Brain microvascular endothelial cell (primary cell): ENCODE results near the gene MAPKAPK2.

Source experiments
- DNase-seq: peaks from one replicate; pipeline ENCODE4 v3.0.0-alpha.2; 2020
- H3K27ac ChIP-seq: fragments of 250-450 bp; sonication (Bioruptor Pico); 2 replicates; pipeline ENCODE4 v1.5.1; 2020; ENCODE audit warnings: mild to moderate bottlenecking, moderate library complexity
- H3K27me3 ChIP-seq: fragments of 250-450 bp; sonication (Bioruptor Pico); replicated peaks from 2 replicates; pipeline ENCODE4 v1.5.1; 2020; ENCODE audit warnings: mild to moderate bottlenecking
- H3K36me3 ChIP-seq: fragments of 250-450 bp; sonication (Bioruptor Pico); replicated peaks from 2 replicates; pipeline ENCODE4 v1.5.1; 2020; ENCODE audit warnings: mild to moderate bottlenecking
- H3K4me3 ChIP-seq: 2 replicates; pipeline ENCODE4 v1.5.1; 2011; ENCODE audit warnings: low read depth, mild to moderate bottlenecking, control low read depth, low read length, moderate library complexity
- in situ Hi-C: cut with HindIII; loops from 2 replicates; pipeline ENCODE4 v1.10.0; 2017; ENCODE audit warnings: low sequenced_read_pairs, low pct_ligation_motif_present
- TF ChIP-seq, protein P1 (sequence below): IDR thresholded peaks from 2 replicates; pipeline ENCODE4 v1.5.1; 2011; ENCODE audit warnings: low read depth, mild to moderate bottlenecking, moderate library complexity, low read length, control low read depth, inconsistent platforms; ENCODE audit errors: missing control alignments

Gene MAPKAPK2

DNA sequence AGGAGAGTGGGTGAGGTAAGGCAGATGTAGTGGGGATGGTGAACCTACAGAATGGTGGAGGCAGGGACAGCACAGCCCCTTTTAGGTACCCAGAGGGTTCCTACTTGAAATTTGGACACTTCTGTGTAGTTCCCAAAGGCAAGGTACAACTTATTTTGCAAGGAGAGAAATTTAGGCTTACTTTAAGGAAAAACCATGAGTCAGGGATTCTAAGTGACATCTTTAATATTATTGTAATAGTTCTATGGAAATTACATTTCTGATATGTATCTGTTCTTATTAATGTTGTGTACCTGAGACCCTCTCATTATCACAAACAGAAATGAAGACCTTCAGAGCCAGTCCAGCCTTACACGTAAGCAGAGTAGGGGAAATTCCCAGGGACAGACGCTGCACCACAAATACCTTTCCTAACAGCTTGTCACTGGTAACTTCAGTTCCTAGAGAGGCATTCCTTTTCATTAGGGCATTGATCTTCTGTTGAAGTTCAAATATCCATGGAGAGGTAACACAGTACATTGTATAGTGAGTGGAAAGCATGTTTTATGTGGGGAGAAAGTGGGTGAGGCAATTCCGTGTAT, 41.5 kb upstream of the MAPKAPK2 start:
- TF ChIP-seq, protein P1, sequence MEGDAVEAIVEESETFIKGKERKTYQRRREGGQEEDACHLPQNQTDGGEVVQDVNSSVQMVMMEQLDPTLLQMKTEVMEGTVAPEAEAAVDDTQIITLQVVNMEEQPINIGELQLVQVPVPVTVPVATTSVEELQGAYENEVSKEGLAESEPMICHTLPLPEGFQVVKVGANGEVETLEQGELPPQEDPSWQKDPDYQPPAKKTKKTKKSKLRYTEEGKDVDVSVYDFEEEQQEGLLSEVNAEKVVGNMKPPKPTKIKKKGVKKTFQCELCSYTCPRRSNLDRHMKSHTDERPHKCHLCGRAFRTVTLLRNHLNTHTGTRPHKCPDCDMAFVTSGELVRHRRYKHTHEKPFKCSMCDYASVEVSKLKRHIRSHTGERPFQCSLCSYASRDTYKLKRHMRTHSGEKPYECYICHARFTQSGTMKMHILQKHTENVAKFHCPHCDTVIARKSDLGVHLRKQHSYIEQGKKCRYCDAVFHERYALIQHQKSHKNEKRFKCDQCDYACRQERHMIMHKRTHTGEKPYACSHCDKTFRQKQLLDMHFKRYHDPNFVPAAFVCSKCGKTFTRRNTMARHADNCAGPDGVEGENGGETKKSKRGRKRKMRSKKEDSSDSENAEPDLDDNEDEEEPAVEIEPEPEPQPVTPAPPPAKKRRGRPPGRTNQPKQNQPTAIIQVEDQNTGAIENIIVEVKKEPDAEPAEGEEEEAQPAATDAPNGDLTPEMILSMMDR: no peak
- no peak for DNase-seq
- no peaks in the 10 kb centered on the region for H3K27me3 ChIP-seq
- no peak overlapping the region for H3K27ac ChIP-seq
- in situ Hi-C loops: no loop called here
- H3K4me3 ChIP-seq: no peak overlapping the region
- peaks cover 11% of the 10 kb centered on the region for H3K36me3 ChIP-seq

DNA sequence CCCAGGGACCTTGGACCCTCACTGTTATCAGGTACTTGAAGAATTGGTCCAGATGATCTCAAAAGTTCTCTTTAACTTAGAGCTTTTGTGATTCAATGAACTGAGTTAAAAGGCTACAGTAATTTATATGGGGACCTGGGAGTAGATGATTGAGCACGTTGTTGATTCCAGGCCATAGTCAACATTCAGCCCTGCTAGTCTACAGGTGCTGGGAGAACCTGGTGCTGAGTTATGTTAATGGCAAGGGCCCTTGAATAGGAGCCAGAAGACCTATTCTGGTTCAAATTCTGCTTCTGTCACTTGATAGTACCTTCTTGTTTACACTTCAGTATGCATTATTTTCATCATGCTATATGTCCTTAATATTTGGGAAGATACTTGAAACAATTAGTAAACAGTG, 38.2 kb upstream of the MAPKAPK2 start:
- Histone ChIP-seq H3K36me3 (peaks cover 18% of the 10 kb centered on the region), H3K27me3 (no peaks in the 10 kb centered on the region), H3K27ac (no peak overlapping the region), H3K4me3 (no peak overlapping the region)
- in situ Hi-C loops: no loop called here
- TF ChIP-seq, protein P1: no peak
- DNase-seq: no peak

DNA sequence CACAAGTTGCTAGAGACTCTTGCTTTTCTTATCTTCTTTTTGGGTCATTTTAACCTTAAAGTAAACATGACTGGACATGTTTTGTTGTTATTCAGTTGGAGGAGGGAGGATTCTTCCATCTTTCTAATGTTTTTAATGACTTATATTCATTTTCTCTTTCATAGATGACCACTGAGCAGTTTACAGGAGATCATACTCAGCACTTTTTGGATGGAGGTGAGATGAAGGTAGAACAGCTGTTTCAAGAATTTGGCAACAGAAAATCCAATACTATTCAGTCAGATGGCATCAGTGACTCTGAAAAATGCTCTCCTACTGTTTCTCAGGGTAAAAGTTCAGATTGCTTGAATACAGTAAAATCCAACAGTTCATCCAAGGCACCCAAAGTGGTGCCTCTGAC, 37.5 kb upstream of the MAPKAPK2 start:
- Histone ChIP-seq H3K27ac (no peak overlapping the region), H3K4me3 (no peak overlapping the region), H3K27me3 (no peaks in the 10 kb centered on the region), H3K36me3 (peaks cover 16% of the 10 kb centered on the region)
- TF ChIP-seq, protein P1: no peak
- in situ Hi-C loops: no loop called here
- DNase-seq: no peak

DNA sequence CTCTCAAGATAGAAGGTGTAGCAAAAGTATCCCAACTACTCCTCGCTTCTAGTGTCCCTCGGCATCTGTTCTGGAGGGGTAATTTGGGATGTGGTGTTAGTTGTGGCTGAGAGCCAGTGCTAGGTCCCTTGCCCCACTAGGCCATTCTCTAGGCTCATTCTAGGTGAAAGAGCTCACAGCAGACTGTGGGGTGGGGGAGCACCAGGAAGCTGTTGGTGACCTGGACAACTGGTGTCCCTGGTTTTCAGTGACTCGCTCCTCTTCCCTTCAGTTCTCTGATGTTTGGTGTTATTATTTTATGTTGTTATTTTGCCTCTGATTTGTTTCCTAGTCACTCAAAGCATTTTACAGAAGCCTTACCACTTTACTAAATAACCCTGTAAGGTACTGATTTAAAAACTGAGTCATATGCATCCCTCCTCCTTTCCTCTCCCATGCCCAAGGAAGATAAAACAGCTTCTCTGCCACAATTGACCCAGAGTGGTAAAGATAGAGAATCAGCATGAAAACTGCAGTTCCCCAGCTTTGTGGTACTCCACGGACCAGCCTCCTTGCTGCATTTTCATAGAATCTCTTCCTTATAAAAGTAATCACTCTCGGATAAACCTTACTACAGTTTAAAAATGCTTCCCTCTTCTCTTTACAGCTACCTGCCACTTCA, 35.3 kb upstream of the MAPKAPK2 start:
- no peak for DNase-seq
- TF ChIP-seq, protein P1: no peak
- no peak overlapping the region for H3K4me3 ChIP-seq
- in situ Hi-C loops: no loop called here
- peaks cover 16% of the 10 kb centered on the region for H3K36me3 ChIP-seq
- no peak overlapping the region for H3K27ac ChIP-seq
- no peaks in the 10 kb centered on the region for H3K27me3 ChIP-seq

DNA sequence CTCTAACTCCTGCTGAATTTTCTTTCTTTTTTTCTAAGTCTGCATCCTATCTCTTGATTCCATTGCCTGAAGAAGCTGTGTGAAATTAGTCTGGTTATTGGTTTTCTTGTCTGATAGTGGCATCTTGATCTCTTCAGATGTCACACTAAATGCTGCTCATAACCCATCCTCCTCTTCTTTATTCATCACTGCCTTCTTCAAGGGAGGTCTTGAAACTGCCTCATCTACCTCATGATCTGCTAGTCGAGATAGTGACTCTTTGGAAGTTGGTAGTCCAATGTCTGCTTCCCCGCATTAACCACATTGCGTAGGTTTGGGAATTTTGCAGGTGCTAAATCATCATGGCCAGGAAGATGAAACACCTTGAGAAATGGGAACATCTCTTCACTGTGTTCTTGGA, 33.7 kb upstream of the MAPKAPK2 start:
- in situ Hi-C loops: no loop called here

More for the DNA sequence above, 33.7 kb upstream of the MAPKAPK2 start:
- Histone ChIP-seq H3K36me3 (peaks cover 16% of the 10 kb centered on the region), H3K27ac (no peak overlapping the region), H3K27me3 (no peaks in the 10 kb centered on the region), H3K4me3 (no peak overlapping the region)
- TF ChIP-seq, protein P1: no peak
- DNase-seq: no peak
